Adrenal gland (tissue), 12 donors: ENCODE data around the gene RAB34. TPM values are rescaled to one million over a fixed set of nuclear protein-coding genes. Genes with fewer than 3 reads are reported as not detected.

Source experiments
- DNase-seq, 7 donors: peaks; one replicate each; pipeline ENCODE4 v3.0.0-alpha.2; 2019 to 2020
- H3K27ac ChIP-seq, 5 donors: fragments of 200-600 bp; sonication (generic) in 4 of 5; 1 replicate in 3 of 5; 2 replicates in 2 of 5; pipeline versions ENCODE4 v1.5.1 to v1.8.0; 2016 to 2020; ENCODE audit warnings: mild to moderate bottlenecking in 1 of 5
- H3K27me3 ChIP-seq: fragments of 200-600 bp; 2 replicates; pipeline ENCODE4 v1.8.0; 2021
- H3K36me3 ChIP-seq, 2 donors: fragments of 200-600 bp; replicated peaks in 1 of 2; 1 replicate in 1 of 2; 2 replicates in 1 of 2; pipeline versions ENCODE4 v1.5.1 to v1.8.0; 2018 to 2022
- H3K4me1 ChIP-seq, 2 donors: fragments of 200-600 bp; replicated peaks in 1 of 2; 1 replicate in 1 of 2; 2 replicates in 1 of 2; pipeline versions ENCODE4 v1.5.1 to v1.8.0; 2018 to 2021
- H3K4me3 ChIP-seq, 4 donors: fragments of 200-600 bp; sonication (generic) in 3 of 4; one replicate each; pipeline ENCODE4 v1.5.1; 2016 to 2018
- H3K9me3 ChIP-seq, 3 donors: fragments of 200-600 bp; sonication (generic) in 1 of 3; replicated peaks in 1 of 3; 1 replicate in 2 of 3; 2 replicates in 1 of 3; pipeline versions ENCODE4 v1.5.1 to v1.8.0; 2016 to 2021
- POLR2A ChIP-seq, 2 donors: fragments of 450-650 bp; IDR thresholded peaks; one replicate each; pipeline ENCODE4 v1.6.1; 2017; ENCODE audit warnings: antibody characterized with exemption in 2 of 2, mild to moderate bottlenecking in 2 of 2, moderate library complexity in 1 of 2
- WGBS, 4 donors: extraction: QIAGEN DNeasy Blood & Tissue Kit in 2 of 4; methylation state at CpG; one replicate each; pipeline versions ENCODE4 v1.1.5 to v1.1.7; 2013 to 2017; 5-methylcytosine and 5-hydroxymethylcytosine counted together
- intact Hi-C, 2 donors: fragments of 100-400 bp; cut with DNase I; formaldehyde crosslinking; loops; one replicate each; pipeline versions ENCODE4 v1.14.1 to v1.15.0; 2022 to 2023
- polyA plus RNA-seq, 3 donors: library from polyadenylated mRNA; stranded (reverse); fragments of 200-250 nt in 2 of 3; fragments of 350-450 nt in 1 of 3; fragmentation: Illumina TruSeq in 1 of 3; extraction: RNeasy Lipid Tissue Mini Kit (QIAGEN cat#74804) in 1 of 3; gene quantifications; one replicate each; pipeline ENCODE4 v1.2.3, GENCODE V29; 2013 to 2014
- total RNA-seq, 9 donors: library from RNA; depleted of rRNA in 4 of 9; stranded (reverse); fragments of >200 nt in 4 of 9; fragments of 120-200 nt in 1 of 9; fragmentation: NEBNext Ultra II Directional in 1 of 9; extraction: Animal tissue kit (Norgen Biotek cat#: 25700) in 1 of 9; gene quantifications; one replicate each; pipeline versions ENCODE4 v1.1.0 to v1.2.4, GENCODE V29; 2013 to 2023
- TF ChIP-seq, protein P1 (sequence below), 6 experiments: fragments of 450-650 bp in 4 of 6; fragments of 200-600 bp in 2 of 6; sonication (generic) in 1 of 6; IDR thresholded peaks; 1 replicate in 5 of 6; 2 replicates in 1 of 6; pipeline versions ENCODE4 v1.5.1 to v1.8.0; 2016 to 2021; ENCODE audit warnings: antibody characterized with exemption in 6 of 6, mild to moderate bottlenecking in 2 of 6, moderate library complexity in 1 of 6
- donor health status: healthy with polysubstance abuse.
- donor health status: Bipolar disorder and iron deficiency.
- donor health status: DM: yes; HTN: yes; CAD: no.
- donor health status: DM: no; HTN: no; CAD: no.
- donor health status: DM: no; HTN: no; CAD: no.
- donor health status: DM: yes; HTN: yes; CAD: no.

RAB34 gene
- total and polyA plus RNA-seq, 12 donors: 111 to 332 (median 146) TPM

DNA sequence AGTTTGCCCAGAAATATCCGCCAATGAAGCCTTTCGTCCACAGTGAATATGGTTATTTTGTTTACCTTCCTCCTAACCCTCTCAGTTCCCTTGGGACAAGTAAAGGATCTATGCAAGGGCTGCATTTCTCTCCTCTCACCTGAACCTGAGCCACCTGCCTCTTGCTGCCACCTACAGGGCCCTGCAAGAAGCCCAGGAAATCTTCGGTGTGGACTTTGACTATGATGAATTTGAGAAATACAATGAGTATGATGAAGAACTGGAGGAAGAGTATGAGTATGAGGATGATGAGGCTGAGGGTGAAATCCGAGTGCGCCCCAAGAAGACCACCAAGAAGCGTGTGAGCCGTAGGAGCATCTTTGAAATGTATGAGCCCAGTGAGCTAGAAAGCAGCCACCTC, 41.7 kb downstream of the RAB34 start:
- H3K4me3 ChIP-seq: no peak overlapping the region
- H3K27ac ChIP-seq: no peak overlapping the region
- intact Hi-C loops: no loop called here
- H3K9me3 ChIP-seq: no peaks in the 10 kb centered on the region
- 78 to 83% (median 82%) methylated on average over 7 of the region's 7 CpGs for WGBS, 4 donors
- no peaks in the 10 kb centered on the region for H3K4me1 ChIP-seq
- no peaks in the 10 kb centered on the region for H3K27me3 ChIP-seq
- DNase-seq: no peak
- TF ChIP-seq POLR2A (IDR thresholded peaks at IDR 0.05): no peak
- TF ChIP-seq, protein P1, sequence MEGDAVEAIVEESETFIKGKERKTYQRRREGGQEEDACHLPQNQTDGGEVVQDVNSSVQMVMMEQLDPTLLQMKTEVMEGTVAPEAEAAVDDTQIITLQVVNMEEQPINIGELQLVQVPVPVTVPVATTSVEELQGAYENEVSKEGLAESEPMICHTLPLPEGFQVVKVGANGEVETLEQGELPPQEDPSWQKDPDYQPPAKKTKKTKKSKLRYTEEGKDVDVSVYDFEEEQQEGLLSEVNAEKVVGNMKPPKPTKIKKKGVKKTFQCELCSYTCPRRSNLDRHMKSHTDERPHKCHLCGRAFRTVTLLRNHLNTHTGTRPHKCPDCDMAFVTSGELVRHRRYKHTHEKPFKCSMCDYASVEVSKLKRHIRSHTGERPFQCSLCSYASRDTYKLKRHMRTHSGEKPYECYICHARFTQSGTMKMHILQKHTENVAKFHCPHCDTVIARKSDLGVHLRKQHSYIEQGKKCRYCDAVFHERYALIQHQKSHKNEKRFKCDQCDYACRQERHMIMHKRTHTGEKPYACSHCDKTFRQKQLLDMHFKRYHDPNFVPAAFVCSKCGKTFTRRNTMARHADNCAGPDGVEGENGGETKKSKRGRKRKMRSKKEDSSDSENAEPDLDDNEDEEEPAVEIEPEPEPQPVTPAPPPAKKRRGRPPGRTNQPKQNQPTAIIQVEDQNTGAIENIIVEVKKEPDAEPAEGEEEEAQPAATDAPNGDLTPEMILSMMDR (IDR thresholded peaks at IDR 0.05): no peak
- peaks cover 0 to 100% of the 10 kb centered on the region in 2 donors for H3K36me3 ChIP-seq

DNA sequence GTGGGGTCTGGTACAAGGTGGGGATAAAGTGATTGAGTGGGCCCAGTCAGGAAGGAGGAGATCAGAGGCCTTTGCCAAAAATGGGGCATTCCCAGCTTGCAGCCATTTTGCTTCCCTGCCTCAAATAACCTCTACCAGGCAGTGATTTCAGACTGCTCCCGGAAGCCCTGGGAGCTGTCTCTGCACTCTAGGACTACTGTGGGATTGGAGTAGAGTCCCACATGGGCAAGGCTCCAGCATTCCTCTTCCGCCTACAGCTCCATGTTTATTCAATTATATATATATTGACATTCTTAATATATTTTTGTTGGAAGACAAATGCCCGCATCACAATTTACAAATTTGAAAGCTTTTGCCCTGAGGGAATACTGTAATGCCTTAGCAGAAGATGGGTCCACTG, 42.2 kb downstream of the RAB34 start:
- WGBS, 4 donors: 80 to 89% (median 84%) methylated on average over 3 of the region's 3 CpGs
- TF ChIP-seq, protein P1 (IDR thresholded peaks at IDR 0.05): no peak
- TF ChIP-seq POLR2A (IDR thresholded peaks at IDR 0.05): no peak
- Histone ChIP-seq H3K9me3 (no peaks in the 10 kb centered on the region), H3K27me3 (no peaks in the 10 kb centered on the region), H3K4me1 (no peaks in the 10 kb centered on the region), H3K27ac (no peak overlapping the region), H3K4me3 (no peak overlapping the region), H3K36me3 (peaks cover 0 to 100% of the 10 kb centered on the region in 2 donors)
- intact Hi-C loops: no loop called here
- no peak for DNase-seq

DNA sequence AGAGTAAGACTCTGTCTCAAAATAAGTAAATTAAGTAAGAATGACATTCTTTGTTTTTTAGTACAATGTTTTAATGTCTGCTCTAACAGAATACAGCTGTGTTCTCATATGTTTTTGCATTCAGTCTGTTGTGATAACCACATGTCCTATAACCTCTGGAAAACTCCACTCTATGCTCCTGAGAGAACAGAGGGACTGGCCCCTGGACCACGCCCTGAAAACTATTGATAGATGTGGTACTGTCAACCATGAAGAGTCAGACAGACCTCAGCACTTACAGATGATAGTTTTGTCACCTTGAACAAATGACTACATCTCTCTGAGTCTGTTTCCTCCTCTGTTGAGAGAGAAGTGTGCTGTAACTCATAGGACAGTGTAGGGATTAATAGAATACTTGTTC, 47.8 kb downstream of the RAB34 start:
- peaks cover 0 to 28% of the 10 kb centered on the region in 2 donors for H3K4me1 ChIP-seq
- H3K27me3 ChIP-seq: no peaks in the 10 kb centered on the region
- no peak overlapping the region for H3K4me3 ChIP-seq
- no peaks in the 10 kb centered on the region for H3K9me3 ChIP-seq
- DNase-seq: no peak
- peaks cover 0 to 53% of the 10 kb centered on the region in 2 donors for H3K36me3 ChIP-seq
- H3K27ac ChIP-seq: no peak overlapping the region
- 76 to 100% (median 89%) methylated on average over 1 of the region's 1 CpG for WGBS, 4 donors
- intact Hi-C loops: no loop called here
- TF ChIP-seq, protein P1 (IDR thresholded peaks at IDR 0.05): no peak
- no peak for TF ChIP-seq POLR2A (IDR thresholded peaks at IDR 0.05)

DNA sequence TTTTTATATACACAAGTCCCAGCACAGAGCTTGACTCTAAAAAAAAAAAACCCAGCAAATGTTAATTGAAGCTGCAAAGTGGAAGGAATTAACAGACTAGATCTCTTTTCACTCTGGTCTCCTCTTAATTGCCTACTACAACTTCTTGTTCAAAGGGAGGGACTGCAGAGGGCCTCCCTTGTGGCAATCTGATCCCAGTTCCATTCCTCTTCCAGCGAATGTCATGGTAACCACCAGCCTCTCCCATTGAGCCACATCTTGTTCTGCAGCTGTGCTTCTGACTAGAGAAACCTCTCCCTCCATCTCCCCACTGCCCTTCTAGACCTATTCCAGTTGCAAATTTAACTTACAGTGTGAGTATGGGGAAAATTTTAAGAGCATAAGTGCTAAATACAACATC, 49.8 kb downstream of the RAB34 start:
- H3K9me3 ChIP-seq: no peaks in the 10 kb centered on the region
- no peak overlapping the region for H3K4me3 ChIP-seq
- peaks cover 0 to 33% of the 10 kb centered on the region in 2 donors for H3K36me3 ChIP-seq
- intact Hi-C loops: no loop called here
- no peak for DNase-seq
- 79 to 90% (median 83%) methylated on average over 1 of the region's 1 CpG for WGBS, 4 donors
- peaks cover 0 to 46% of the 10 kb centered on the region in 2 donors for H3K4me1 ChIP-seq
- no peak overlapping the region for H3K27ac ChIP-seq
- no peaks in the 10 kb centered on the region for H3K27me3 ChIP-seq
- TF ChIP-seq POLR2A (IDR thresholded peaks at IDR 0.05): no peak
- TF ChIP-seq, protein P1 (IDR thresholded peaks at IDR 0.05): no peak
